A549 (cell line): ENCODE data around the gene OLR1. TPM values are rescaled to one million over a fixed set of nuclear protein-coding genes. Genes with fewer than 3 reads are reported as not detected.
A peak's percentile ranks its signal among the peaks of the same experiment; 100 is the strongest.

ENCODE experiments used
- ATAC-seq, 2 experiments: fragments of 200-7000 bp in 1 of 2; fragments of >200 bp in 1 of 2; cut with Nextera tagmentation in 1 of 2; cut with Tn5 transposase in 1 of 2; 3 replicates each; pipeline versions ENCODE4 v1.8.0 to v1.9.1; 2018 to 2020; ENCODE audit warnings: mild to moderate bottlenecking in 1 of 2, moderate library complexity in 1 of 2
- CTCF ChIA-PET: fragments of 300-600 bp; sonication (Branson Sonifier 250); formaldehyde crosslinking; extraction: SDS; loops from one replicate; lab custom pipeline; 2021; ENCODE audit warnings: antibody characterized with exemption, inconsistent platforms; lab: Yijun Ruan, JAX
- POLR2A ChIA-PET: fragments of 350-600 bp; formaldehyde crosslinking; extraction: SDS; loops from one replicate; lab custom pipeline; 2021; ENCODE audit warnings: antibody characterized with exemption, inconsistent platforms; lab: Yijun Ruan, JAX
- DNase-seq, 2 experiments: peaks; one replicate each; pipeline versions ENCODE4 v3.0.0 to v3.0.0-alpha.2; 2011 to 2016; ENCODE audit warnings: low read depth in 1 of 2, low spot score in 1 of 2
- FAIRE-seq: peaks from 2 replicates; lab custom pipeline; 2011; peaks lifted over from hg19 to GRCh38; lab: Jason Lieb, UNC
- H3K27ac ChIP-seq, 2 experiments: fragments of >200 bp; sonication (Bioruptor Twin); formaldehyde crosslinking; 3 replicates each; pipeline ENCODE4 v1.5.1; 2016 to 2017
- H3K4me1 ChIP-seq: fragments of >200 bp; sonication (Bioruptor Twin); formaldehyde crosslinking; 3 replicates; pipeline ENCODE4 v1.6.1; 2016
- H3K4me2 ChIP-seq: fragments of >200 bp; sonication (Bioruptor Twin); formaldehyde crosslinking; 3 replicates; pipeline ENCODE4 v1.6.1; 2016
- H3K4me3 ChIP-seq: fragments of >200 bp; sonication (Bioruptor Twin); formaldehyde crosslinking; 3 replicates; pipeline ENCODE4 v1.5.1; 2016
- H3K9me3 ChIP-seq: fragments of >200 bp; sonication (Bioruptor Twin); formaldehyde crosslinking; 3 replicates; pipeline ENCODE4 v1.6.1; 2016
- EHF ChIP-seq: fragments of 250-450 bp; sonication (Bioruptor Pico); IDR thresholded peaks from 2 replicates; pipeline ENCODE4 v1.5.0; 2020; ENCODE audit warnings: mild to moderate bottlenecking
- ESRRA ChIP-seq: fragments of 150-350 bp; IDR thresholded peaks from 2 replicates; pipeline ENCODE4 v1.6.1; 2014; ENCODE audit warnings: mild to moderate bottlenecking, low read length, borderline replicate concordance
- FOSL2 ChIP-seq, 2 experiments: fragments of 450-650 bp in 1 of 2; fragments of >200 bp in 1 of 2; sonication (Bioruptor Twin) in 1 of 2; formaldehyde crosslinking; IDR thresholded peaks; 2 replicates each; pipeline versions ENCODE4 v1.5.0 to v1.6.1; 2016 to 2020; ENCODE audit warnings: mild to moderate bottlenecking in 1 of 2, moderate library complexity in 1 of 2
- GATA3 ChIP-seq: IDR thresholded peaks from 2 replicates; pipeline ENCODE4 v1.6.1; 2012; ENCODE audit warnings: borderline replicate concordance
- HDAC2 ChIP-seq: fragments of 200-600 bp; sonication (generic); IDR thresholded peaks from 2 replicates; pipeline ENCODE4 v1.6.1; 2016
- HEYL ChIP-seq: fragments of 250-450 bp; sonication (Bioruptor Pico); IDR thresholded peaks from 2 replicates; pipeline ENCODE4 v1.8.0; 2021; ENCODE audit warnings: mild to moderate bottlenecking, moderate library complexity
- HOXB5 ChIP-seq: fragments of 250-450 bp; sonication (Bioruptor Pico); IDR thresholded peaks from 2 replicates; pipeline ENCODE4 v1.5.0; 2020; ENCODE audit warnings: mild to moderate bottlenecking, moderate library complexity
- JUNB ChIP-seq: fragments of >200 bp; sonication (Bioruptor Twin); formaldehyde crosslinking; IDR thresholded peaks from 2 replicates; pipeline ENCODE4 v1.6.1; 2016
- KDM1A ChIP-seq: fragments of 200-600 bp; sonication (generic); IDR thresholded peaks from 2 replicates; pipeline ENCODE4 v1.6.1; 2016; ENCODE audit warnings: low read depth, mild to moderate bottlenecking
- MAFK ChIP-seq: fragments of 450-650 bp; IDR thresholded peaks from 2 replicates; pipeline ENCODE4 v1.6.1; 2014; ENCODE audit not compliant: partially characterized antibody
- NFE2L2 ChIP-seq: fragments of 150-350 bp; conservative IDR thresholded peaks from 2 replicates; pipeline ENCODE4 v1.6.1; 2014; ENCODE audit warnings: low read length
- NPAS2 ChIP-seq: fragments of 250-450 bp; sonication (Bioruptor Pico); IDR thresholded peaks from 2 replicates; pipeline ENCODE4 v1.8.0; 2022; ENCODE audit warnings: mild to moderate bottlenecking, moderate library complexity, borderline replicate concordance
- NR3C1 ChIP-seq: fragments of >200 bp; sonication (Bioruptor Twin); formaldehyde crosslinking; IDR thresholded peaks from 3 replicates; pipeline ENCODE4 v1.6.1; 2017
- POLR2AphosphoS2 ChIP-seq: conservative IDR thresholded peaks from 2 replicates; pipeline ENCODE4 v1.6.1; 2012; ENCODE audit warnings: low read length, improper control_type of control experiment, inconsistent platforms
- RNF2 ChIP-seq: fragments of 200-600 bp; sonication (generic); IDR thresholded peaks from 2 replicates; pipeline ENCODE4 v1.6.1; 2016; ENCODE audit warnings: low read depth, mild to moderate bottlenecking, antibody characterized with exemption, moderate library complexity, borderline replicate concordance
- SMC3 ChIP-seq: fragments of >200 bp; sonication (Bioruptor Twin); formaldehyde crosslinking; IDR thresholded peaks from 3 replicates; pipeline ENCODE4 v1.6.1; 2018; ENCODE audit warnings: inconsistent platforms
- ZFP36 ChIP-seq: fragments of 450-650 bp; IDR thresholded peaks from 2 replicates; pipeline ENCODE4 v1.6.1; 2014; ENCODE audit warnings: borderline replicate concordance; ENCODE audit not compliant: partially characterized antibody
- WGBS: methylation state at CpG from one replicate; pipeline ENCODE4 v1.1.6; 2017; ENCODE audit errors: missing lambda C conversion rate; 5-methylcytosine and 5-hydroxymethylcytosine counted together
- polyA plus RNA-seq, 4 experiments: library from polyadenylated mRNA; depleted of rRNA in 3 of 4; stranded (reverse); fragments of >200 nt; fragmentation: RNase III in 1 of 4; extraction: RNeasy Plus Mini Kit Qiagen cat#74134 plus additional on column Dnase treatment in 1 of 4; gene quantifications; 2 replicates in 3 of 4; 3 replicates in 1 of 4; pipeline ENCODE4 v1.2.3, GENCODE V29; 2011 to 2017
- TF ChIP-seq, protein P1 (sequence below): fragments of 150-350 bp; IDR thresholded peaks from 2 replicates; pipeline ENCODE4 v1.6.1; 2014; ENCODE audit warnings: low read depth, mild to moderate bottlenecking, low read length
- TF ChIP-seq, protein P2 (sequence below): fragments of 250-450 bp; sonication (Bioruptor Pico); IDR thresholded peaks from 2 replicates; pipeline ENCODE4 v1.5.0; 2020; ENCODE audit warnings: low read depth, mild to moderate bottlenecking, moderate library complexity
- TF ChIP-seq, protein P3 (sequence below): fragments of 250-450 bp; sonication (Bioruptor Pico); IDR thresholded peaks from 2 replicates; pipeline ENCODE4 v1.5.0; 2021; ENCODE audit warnings: mild to moderate bottlenecking, moderate library complexity, borderline replicate concordance

OLR1 gene
- polyA plus RNA-seq, 2 of the 4 experiments (the other 2 are of a cell fraction) = 0.59 to 0.92 TPM

DNA sequence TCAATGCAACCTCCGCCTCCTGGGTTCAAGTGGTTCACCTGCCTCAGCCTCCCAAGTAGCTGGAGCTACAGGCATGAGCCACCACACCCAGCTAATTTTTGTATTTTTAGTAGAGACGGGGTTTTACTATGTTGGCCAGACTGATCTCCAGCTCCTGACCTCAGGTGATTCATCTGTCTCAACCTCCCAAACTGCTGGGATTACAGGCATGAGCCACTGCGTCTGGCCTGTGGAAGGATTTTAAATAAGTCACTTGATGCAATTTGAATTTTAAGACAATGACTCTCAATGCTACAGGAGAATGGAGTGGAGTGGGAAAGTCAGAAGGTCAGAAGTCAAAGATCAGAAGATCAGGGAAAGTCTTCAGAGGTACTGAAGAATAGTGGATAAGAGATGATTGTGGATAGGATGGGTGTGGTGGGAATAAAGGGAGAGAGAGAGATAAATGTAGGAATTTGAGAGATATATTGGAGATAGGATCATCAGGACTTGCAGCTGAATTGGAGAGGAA lies 22.3 kb upstream of the OLR1 start:
- FAIRE-seq = no peak
- no peak overlapping the region for H3K27ac ChIP-seq
- no peak for DNase-seq
- H3K4me1 ChIP-seq = peaks cover 15% of the 10 kb centered on the region; the same call in 2 of the 3 replicates
- ATAC-seq = no peak
- H3K4me3 ChIP-seq = no peak overlapping the region
- POLR2A ChIA-PET = no interaction called here
- WGBS = 63% methylated on average over 3 of the region's 3 CpGs
- no peaks in the 10 kb centered on the region for H3K9me3 ChIP-seq
- no peak overlapping the region for H3K4me2 ChIP-seq
- CTCF ChIA-PET = interaction anchor here (0.7 to 8.3 kb wide), 4 partner anchors 16 to 42 kb away, joined by 3 to 89 read pairs (median 3); no protein-coding TSS in a partner anchor
- TF ChIP-seq HEYL (CRISPR knock-in tag) (no peak), NPAS2 (no peak), POLR2AphosphoS2 (no peak), KDM1A (no peak), HDAC2 (no peak), HOXB5 (CRISPR knock-in tag) (no peak), FOSL2 (IDR thresholded peaks at IDR 0.05) (no peak), FOSL2 (CRISPR knock-in tag; IDR thresholded peaks at IDR 0.05) (no peak), ZFP36 (no peak), NR3C1 (no peak), SMC3 (no peak), GATA3 (no peak), ESRRA (no peak), RNF2 (no peak), NFE2L2 (no peak), MAFK (no peak), EHF (CRISPR knock-in tag) (no peak)
- TF ChIP-seq, protein P1, sequence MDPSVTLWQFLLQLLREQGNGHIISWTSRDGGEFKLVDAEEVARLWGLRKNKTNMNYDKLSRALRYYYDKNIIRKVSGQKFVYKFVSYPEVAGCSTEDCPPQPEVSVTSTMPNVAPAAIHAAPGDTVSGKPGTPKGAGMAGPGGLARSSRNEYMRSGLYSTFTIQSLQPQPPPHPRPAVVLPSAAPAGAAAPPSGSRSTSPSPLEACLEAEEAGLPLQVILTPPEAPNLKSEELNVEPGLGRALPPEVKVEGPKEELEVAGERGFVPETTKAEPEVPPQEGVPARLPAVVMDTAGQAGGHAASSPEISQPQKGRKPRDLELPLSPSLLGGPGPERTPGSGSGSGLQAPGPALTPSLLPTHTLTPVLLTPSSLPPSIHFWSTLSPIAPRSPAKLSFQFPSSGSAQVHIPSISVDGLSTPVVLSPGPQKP = no peak
- TF ChIP-seq, protein P2, sequence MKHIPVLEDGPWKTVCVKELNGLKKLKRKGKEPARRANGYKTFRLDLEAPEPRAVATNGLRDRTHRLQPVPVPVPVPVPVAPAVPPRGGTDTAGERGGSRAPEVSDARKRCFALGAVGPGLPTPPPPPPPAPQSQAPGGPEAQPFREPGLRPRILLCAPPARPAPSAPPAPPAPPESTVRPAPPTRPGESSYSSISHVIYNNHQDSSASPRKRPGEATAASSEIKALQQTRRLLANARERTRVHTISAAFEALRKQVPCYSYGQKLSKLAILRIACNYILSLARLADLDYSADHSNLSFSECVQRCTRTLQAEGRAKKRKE (CRISPR knock-in tag) = no peak
- TF ChIP-seq, protein P3, sequence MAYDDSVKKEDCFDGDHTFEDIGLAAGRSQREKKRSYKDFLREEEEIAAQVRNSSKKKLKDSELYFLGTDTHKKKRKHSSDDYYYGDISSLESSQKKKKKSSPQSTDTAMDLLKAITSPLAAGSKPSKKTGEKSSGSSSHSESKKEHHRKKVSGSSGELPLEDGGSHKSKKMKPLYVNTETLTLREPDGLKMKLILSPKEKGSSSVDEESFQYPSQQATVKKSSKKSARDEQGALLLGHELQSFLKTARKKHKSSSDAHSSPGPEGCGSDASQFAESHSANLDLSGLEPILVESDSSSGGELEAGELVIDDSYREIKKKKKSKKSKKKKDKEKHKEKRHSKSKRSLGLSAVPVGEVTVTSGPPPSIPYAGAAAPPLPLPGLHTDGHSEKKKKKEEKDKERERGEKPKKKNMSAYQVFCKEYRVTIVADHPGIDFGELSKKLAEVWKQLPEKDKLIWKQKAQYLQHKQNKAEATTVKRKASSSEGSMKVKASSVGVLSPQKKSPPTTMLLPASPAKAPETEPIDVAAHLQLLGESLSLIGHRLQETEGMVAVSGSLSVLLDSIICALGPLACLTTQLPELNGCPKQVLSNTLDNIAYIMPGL = no peak
- TF ChIP-seq, all 56 proteins: peak for 0

DNA sequence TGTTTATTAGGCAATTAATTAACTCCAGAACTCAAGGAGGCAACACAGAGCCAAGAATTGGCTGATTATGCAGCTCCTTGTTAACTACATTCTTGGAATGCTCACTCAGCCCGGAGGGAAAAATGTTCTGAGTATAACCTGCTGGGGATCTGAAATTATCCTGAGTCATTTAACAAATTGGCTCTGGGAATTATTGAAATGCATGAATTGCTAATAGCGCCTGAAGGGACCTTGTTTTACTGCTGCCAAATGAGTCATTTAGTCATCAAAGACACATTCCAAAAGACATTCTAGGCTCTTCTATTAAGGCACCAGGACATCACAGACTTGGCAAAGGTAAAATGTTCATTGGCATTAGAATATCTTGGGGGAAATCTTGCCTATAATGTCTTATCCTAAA lies 19.9 kb upstream of the OLR1 start:
- H3K4me3 ChIP-seq = no peak overlapping the region
- H3K4me1 ChIP-seq = peaks cover 15% of the 10 kb centered on the region; the same call in 2 of the 3 replicates
- POLR2A ChIA-PET = no interaction called here
- H3K4me2 ChIP-seq = no peak overlapping the region
- no peaks in the 10 kb centered on the region for H3K9me3 ChIP-seq
- 0 out of 2 replicates have a peak, but pooled peaks have one; percentile 31 for TF ChIP-seq JUNB
- no peak for TF ChIP-seq FOSL2 (IDR thresholded peaks at IDR 0.05)
- TF ChIP-seq FOSL2 (CRISPR knock-in tag; IDR thresholded peaks at IDR 0.05) = peak; percentile 58
- TF ChIP-seq POLR2AphosphoS2 = no peak
- no peak for TF ChIP-seq HDAC2
- CTCF ChIA-PET = interaction anchor here (0.9 to 8.3 kb wide), 6 partner anchors 16 to 52 kb away, joined by 3 to 89 read pairs (median 5); no protein-coding TSS in a partner anchor
- FAIRE-seq (no peak), ATAC-seq (no peak), DNase-seq (no peak)
- 9% methylated on average over 2 of the region's 2 CpGs for WGBS
- H3K27ac ChIP-seq = no peak overlapping the region
